ENCODE measurements around the gene ABCA13. TPM values are rescaled to one million over a fixed set of nuclear protein-coding genes. Genes with fewer than 3 reads are reported as not detected.

The ABCA13 gene
- total and polyA plus RNA-seq, 2 donors (not counting 3 experiments of a cell fraction or from before 2014, with no cell fraction given) = 0.01 to 0.11 TPM

GRCh38 chr7:48317360-48317759 is 146.1 kb downstream of the ABCA13 start:
- CTCF ChIA-PET = no interaction called here
- DNase-seq (ENCODE audit: low read depth, low spot score) (no peak), FAIRE-seq (no peak)
- H4K20me1 ChIP-seq (replicated peaks; ENCODE audit: control insufficient read depth, extremely low read depth, insufficient read depth, low read length) = no peaks in the 10 kb centered on the region
- H3K4me1 ChIP-seq (ENCODE audit: control insufficient read depth, extremely low read depth, insufficient read depth, low read length) = no peaks in the 10 kb centered on the region
- no peaks in the 10 kb centered on the region for H3K9me1 ChIP-seq (replicated peaks; ENCODE audit: control insufficient read depth, extremely low read depth, insufficient read depth, low read length)
- H3K36me3 ChIP-seq (ENCODE audit: control insufficient read depth in 2 of 2, extremely low read depth in 1 of 2, insufficient read depth in 2 of 2, low read length in 2 of 2) = no peaks in the 10 kb centered on the region
- H3K4me3 ChIP-seq (replicated peaks in 1 of 3; ENCODE audit: insufficient read depth in 1 of 3, low read depth in 1 of 3, low read length in 3 of 3) = no peak overlapping the region
- intact Hi-C loops (cut with micrococcal nuclease) = no loop called here
- no peak overlapping the region for H3K9ac ChIP-seq (replicated peaks; ENCODE audit: extremely low read depth, insufficient read depth, low read length)
- no peaks in the 10 kb centered on the region for H3K79me2 ChIP-seq (ENCODE audit: control insufficient read depth, insufficient read depth, low read length)
- no peak overlapping the region for H2AFZ ChIP-seq (ENCODE audit: low read depth, low read length)
- dilution Hi-C loops (cut with MboI; ENCODE audit: extremely low pct_ligation_motif_present, low sequenced_read_pairs) = no loop called here
- no peak overlapping the region for H3K4me2 ChIP-seq (ENCODE audit: insufficient read depth, low read length)
- no TSS peak for BruUV-seq (replicated peaks)
- no peak for TF ChIP-seq MAX (IDR thresholded peaks at IDR 0.05; ENCODE audit: insufficient read depth, insufficient read length)
- POLR2A ChIA-PET = no interaction called here
- H3K27ac ChIP-seq (ENCODE audit: insufficient read depth, low read depth, low read length) = no peak overlapping the region
- H3K9me3 ChIP-seq (replicated peaks; ENCODE audit: control insufficient read depth, insufficient read depth, low read length) = no peaks in the 10 kb centered on the region
- no peaks in the 10 kb centered on the region for H3K27me3 ChIP-seq (ENCODE audit: control insufficient read depth in 2 of 2, insufficient read depth in 2 of 2, low read length in 2 of 2)

- no peak for FAIRE-seq
- no peak overlapping the region for H3K4me3 ChIP-seq (replicated peaks in 1 of 3; ENCODE audit: insufficient read depth in 1 of 3, low read depth in 1 of 3, low read length in 3 of 3)
- no peak overlapping the region for H3K4me2 ChIP-seq (ENCODE audit: insufficient read depth, low read length)
- no peaks in the 10 kb centered on the region for H3K79me2 ChIP-seq (ENCODE audit: control insufficient read depth, insufficient read depth, low read length)
- H3K9me3 ChIP-seq (replicated peaks; ENCODE audit: control insufficient read depth, insufficient read depth, low read length) = no peaks in the 10 kb centered on the region
- no peak for DNase-seq (ENCODE audit: low read depth, low spot score)
- no peak overlapping the region for H3K9ac ChIP-seq (replicated peaks; ENCODE audit: extremely low read depth, insufficient read depth, low read length)
- POLR2A ChIA-PET = no interaction called here
- no peak overlapping the region for H3K27ac ChIP-seq (ENCODE audit: insufficient read depth, low read depth, low read length)
- H3K4me1 ChIP-seq (ENCODE audit: control insufficient read depth, extremely low read depth, insufficient read depth, low read length) = no peaks in the 10 kb centered on the region
- intact Hi-C loops (cut with micrococcal nuclease) = no loop called here
- H3K9me1 ChIP-seq (replicated peaks; ENCODE audit: control insufficient read depth, extremely low read depth, insufficient read depth, low read length) = no peaks in the 10 kb centered on the region
- dilution Hi-C loops (cut with MboI; ENCODE audit: extremely low pct_ligation_motif_present, low sequenced_read_pairs) = no loop called here
- no peak overlapping the region for H2AFZ ChIP-seq (ENCODE audit: low read depth, low read length)
- no peaks in the 10 kb centered on the region for H4K20me1 ChIP-seq (replicated peaks; ENCODE audit: control insufficient read depth, extremely low read depth, insufficient read depth, low read length)
- H3K27me3 ChIP-seq (ENCODE audit: control insufficient read depth in 2 of 2, insufficient read depth in 2 of 2, low read length in 2 of 2) = no peaks in the 10 kb centered on the region
- CTCF ChIA-PET = interaction anchor here (1.1 kb wide), 1 partner anchor 21 kb away, joined by 3 read pairs; no protein-coding TSS in a partner anchor
- no peaks in the 10 kb centered on the region for H3K36me3 ChIP-seq (ENCODE audit: control insufficient read depth in 2 of 2, extremely low read depth in 1 of 2, insufficient read depth in 2 of 2, low read length in 2 of 2)
- TF ChIP-seq EZH2 (IDR thresholded peaks at IDR 0.05; ENCODE audit: borderline replicate concordance, low read depth, low read length, severe bottlenecking) (no peak), POLR2AphosphoS5 (IDR thresholded peaks at IDR 0.05; ENCODE audit: insufficient read depth, low read depth, low read length) (no peak), CTCF (IDR thresholded peaks at IDR 0.05; ENCODE audit: extremely low read depth in 1 of 2, insufficient read depth in 1 of 2, low read depth in 1 of 2, low read length in 2 of 2) (no peak), GATA2 (IDR thresholded peaks at IDR 0.05; ENCODE audit: insufficient read depth, insufficient read length, low read depth, low read length) (no peak)
- no TSS peak for BruUV-seq (replicated peaks)
Measured at GRCh38 chr7:48321319-48322010, 150.2 kb downstream of the ABCA13 start.
